ENCODE measurements around the gene HEATR9.

DNA sequence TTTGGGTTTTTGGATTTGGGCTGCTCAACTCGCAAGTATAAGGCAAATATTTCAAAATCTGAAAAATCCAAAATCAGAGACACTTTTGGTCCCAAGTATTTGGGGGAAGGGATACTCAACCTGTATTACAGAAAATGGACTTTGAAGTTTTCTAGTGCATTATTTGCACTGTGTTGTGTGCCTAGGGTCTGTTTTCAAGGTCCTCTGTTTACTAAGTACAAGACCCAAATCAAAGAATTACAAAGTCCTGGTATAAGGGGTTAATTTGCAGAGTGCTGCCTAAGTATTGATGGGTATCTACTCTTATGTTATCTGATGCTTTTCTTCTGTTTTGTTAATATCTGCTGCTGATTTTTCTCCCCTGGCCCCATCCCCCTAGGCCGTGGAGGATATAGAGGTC is 25.0 kb downstream of the HEATR9 start:
- TF ChIP-seq EP300 (IDR thresholded peaks at IDR 0.05) (no peak), MYC (IDR thresholded peaks at IDR 0.05; ENCODE audit: borderline replicate concordance, low read length) (no peak), POLR2A (IDR thresholded peaks at IDR 0.05; ENCODE audit: low read length) (no peak), RNF2 (IDR thresholded peaks at IDR 0.05; ENCODE audit: borderline replicate concordance, low read depth) (no peak), GATA3 (IDR thresholded peaks at IDR 0.05; ENCODE audit: borderline replicate concordance) (no peak), ESRRA (IDR thresholded peaks at IDR 0.05; ENCODE audit: borderline replicate concordance, low read length) (no peak), KDM1A (IDR thresholded peaks at IDR 0.05; ENCODE audit: low read depth) (no peak), ZSCAN20 (CRISPR knock-in tag; IDR thresholded peaks at IDR 0.05) (no peak), POLR2AphosphoS2 (conservative IDR thresholded peaks at IDR 0.05; ENCODE audit: low read length) (no peak)
- TF ChIP-seq, protein P1, sequence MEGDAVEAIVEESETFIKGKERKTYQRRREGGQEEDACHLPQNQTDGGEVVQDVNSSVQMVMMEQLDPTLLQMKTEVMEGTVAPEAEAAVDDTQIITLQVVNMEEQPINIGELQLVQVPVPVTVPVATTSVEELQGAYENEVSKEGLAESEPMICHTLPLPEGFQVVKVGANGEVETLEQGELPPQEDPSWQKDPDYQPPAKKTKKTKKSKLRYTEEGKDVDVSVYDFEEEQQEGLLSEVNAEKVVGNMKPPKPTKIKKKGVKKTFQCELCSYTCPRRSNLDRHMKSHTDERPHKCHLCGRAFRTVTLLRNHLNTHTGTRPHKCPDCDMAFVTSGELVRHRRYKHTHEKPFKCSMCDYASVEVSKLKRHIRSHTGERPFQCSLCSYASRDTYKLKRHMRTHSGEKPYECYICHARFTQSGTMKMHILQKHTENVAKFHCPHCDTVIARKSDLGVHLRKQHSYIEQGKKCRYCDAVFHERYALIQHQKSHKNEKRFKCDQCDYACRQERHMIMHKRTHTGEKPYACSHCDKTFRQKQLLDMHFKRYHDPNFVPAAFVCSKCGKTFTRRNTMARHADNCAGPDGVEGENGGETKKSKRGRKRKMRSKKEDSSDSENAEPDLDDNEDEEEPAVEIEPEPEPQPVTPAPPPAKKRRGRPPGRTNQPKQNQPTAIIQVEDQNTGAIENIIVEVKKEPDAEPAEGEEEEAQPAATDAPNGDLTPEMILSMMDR (IDR thresholded peaks at IDR 0.05) = no peak
- TF ChIP-seq, protein P2, sequence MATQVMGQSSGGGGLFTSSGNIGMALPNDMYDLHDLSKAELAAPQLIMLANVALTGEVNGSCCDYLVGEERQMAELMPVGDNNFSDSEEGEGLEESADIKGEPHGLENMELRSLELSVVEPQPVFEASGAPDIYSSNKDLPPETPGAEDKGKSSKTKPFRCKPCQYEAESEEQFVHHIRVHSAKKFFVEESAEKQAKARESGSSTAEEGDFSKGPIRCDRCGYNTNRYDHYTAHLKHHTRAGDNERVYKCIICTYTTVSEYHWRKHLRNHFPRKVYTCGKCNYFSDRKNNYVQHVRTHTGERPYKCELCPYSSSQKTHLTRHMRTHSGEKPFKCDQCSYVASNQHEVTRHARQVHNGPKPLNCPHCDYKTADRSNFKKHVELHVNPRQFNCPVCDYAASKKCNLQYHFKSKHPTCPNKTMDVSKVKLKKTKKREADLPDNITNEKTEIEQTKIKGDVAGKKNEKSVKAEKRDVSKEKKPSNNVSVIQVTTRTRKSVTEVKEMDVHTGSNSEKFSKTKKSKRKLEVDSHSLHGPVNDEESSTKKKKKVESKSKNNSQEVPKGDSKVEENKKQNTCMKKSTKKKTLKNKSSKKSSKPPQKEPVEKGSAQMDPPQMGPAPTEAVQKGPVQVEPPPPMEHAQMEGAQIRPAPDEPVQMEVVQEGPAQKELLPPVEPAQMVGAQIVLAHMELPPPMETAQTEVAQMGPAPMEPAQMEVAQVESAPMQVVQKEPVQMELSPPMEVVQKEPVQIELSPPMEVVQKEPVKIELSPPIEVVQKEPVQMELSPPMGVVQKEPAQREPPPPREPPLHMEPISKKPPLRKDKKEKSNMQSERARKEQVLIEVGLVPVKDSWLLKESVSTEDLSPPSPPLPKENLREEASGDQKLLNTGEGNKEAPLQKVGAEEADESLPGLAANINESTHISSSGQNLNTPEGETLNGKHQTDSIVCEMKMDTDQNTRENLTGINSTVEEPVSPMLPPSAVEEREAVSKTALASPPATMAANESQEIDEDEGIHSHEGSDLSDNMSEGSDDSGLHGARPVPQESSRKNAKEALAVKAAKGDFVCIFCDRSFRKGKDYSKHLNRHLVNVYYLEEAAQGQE (IDR thresholded peaks at IDR 0.05) = no peak
- TF ChIP-seq, protein P3, sequence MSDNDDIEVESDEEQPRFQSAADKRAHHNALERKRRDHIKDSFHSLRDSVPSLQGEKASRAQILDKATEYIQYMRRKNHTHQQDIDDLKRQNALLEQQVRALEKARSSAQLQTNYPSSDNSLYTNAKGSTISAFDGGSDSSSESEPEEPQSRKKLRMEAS (IDR thresholded peaks at IDR 0.05) = no peak
